Fibroblast of skin of right quadriceps (primary cell): ENCODE measurements around the gene AANAT.

ENCODE experiments used
- DNase-seq: peaks from one replicate; pipeline ENCODE4 v3.0.0-alpha.2; 2013

Gene AANAT

GRCh38 chr17:76469076-76469990 lies 1.9 kb downstream of the AANAT start:
- DNase-seq = no peak

GRCh38 chr17:76469991-76470739 lies 2.8 kb downstream of the AANAT start:
- no peak for DNase-seq

DNA sequence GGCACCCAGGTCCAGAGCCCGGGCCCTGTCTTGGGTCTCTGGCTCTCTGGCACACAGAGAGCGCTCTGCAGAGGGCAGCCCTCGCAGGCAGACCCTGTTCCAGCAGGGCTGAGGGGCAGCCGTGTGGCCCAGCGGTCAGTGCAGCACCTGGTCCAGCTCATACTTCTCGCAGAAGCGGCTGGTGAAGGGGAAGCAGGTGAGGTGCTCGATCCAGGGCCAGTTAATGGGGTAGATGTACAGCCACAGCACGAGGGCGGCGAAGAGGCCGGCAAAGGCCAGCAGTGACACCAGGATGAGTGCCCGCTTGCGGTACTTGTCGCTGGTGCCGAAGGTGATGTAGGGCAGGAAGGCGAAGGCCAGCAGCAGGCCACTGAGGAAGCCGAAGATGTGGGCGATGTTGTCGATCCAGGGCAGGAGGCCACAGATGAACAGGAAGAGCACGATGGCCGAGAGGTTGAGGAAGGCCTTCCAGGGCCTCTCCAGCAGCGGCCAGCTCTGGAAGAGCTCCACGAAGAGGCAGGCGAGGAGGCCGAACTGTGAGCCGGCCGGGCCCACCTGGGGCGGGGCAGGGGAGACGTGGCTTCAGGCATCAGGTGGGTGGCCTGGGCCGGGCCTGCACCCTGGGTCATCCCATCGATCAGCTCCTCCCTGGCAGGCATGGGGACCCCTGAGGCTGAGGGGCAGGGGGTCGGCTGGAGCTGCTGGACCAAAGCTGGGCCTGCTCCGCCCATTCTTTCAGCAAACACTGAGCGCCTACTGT lies 4.3 kb downstream of the AANAT start:
- DNase-seq = no peak

- DNase-seq = no peak
Measured at GRCh38 chr17:76472258-76472645, 4.8 kb downstream of the AANAT start.

- DNase-seq = no peak
Measured at GRCh38 chr17:76472726-76473125, 5.3 kb downstream of the AANAT start.

- DNase-seq = no peak
Measured at GRCh38 chr17:76473541-76473985, 6.2 kb downstream of the AANAT start.

DNA sequence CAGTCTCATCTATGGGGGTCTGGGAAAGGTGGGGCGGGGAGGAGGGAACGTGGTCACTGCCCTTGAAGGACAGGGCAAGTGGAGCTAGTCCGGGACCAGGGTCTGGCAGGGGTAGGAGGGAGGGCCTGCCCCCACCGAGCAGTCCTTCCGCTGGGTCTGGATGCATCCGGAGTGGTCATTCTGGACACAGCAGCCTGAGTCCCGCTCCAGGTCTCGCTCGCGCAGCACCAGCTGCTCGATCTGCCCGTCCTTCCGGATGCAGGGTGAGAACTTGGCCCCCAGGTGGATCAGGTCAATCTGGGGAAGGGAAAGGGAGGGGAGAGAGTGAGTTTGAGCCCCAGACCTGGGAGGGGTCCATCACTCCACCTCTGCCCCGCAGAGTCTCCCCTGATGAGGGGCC lies 6.8 kb downstream of the AANAT start:
- DNase-seq = no peak

GRCh38 chr17:76474894-76475293 lies 7.5 kb downstream of the AANAT start:
- no peak for DNase-seq

DNA sequence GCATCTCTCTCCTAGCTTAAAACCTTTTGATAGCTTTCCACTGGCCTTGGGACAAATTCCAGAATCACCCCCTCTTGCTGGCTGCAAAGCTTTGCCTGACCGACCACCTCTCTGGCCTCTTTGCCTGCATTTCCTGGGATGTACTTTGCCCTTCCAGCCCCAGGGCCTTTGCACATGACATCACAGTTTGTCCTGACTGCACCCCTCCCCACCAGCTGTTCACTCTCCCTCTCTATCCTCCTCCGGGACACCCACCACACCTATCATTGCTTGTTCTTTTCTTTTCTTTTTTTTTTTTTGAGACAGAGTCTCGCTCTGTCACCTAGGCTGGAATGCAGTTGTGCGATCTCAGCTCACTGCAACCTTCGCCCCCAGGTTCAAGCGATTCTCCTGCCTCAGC lies 7.9 kb downstream of the AANAT start:
- DNase-seq = no peak

DNA sequence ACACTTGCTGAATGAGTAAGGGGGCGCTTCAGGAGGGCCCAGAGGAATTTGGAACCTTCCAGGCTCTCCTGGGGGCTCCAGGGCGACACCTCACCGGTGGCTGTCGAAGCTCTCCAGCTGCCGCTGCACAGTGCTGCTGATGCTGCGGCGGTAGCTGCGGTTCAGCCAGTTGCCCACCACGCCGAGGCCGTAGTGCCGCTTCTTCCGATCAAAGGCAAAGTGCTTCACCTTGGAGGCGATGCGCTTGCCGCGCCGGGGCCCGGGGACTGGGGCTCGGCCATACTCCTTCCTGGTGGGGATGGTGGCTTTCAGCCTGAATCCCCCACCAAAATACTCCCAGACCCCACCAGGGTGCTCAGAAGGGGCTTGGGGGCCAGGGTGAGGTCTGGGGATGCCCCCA lies 9.3 kb downstream of the AANAT start:
- DNase-seq = no peak

DNA sequence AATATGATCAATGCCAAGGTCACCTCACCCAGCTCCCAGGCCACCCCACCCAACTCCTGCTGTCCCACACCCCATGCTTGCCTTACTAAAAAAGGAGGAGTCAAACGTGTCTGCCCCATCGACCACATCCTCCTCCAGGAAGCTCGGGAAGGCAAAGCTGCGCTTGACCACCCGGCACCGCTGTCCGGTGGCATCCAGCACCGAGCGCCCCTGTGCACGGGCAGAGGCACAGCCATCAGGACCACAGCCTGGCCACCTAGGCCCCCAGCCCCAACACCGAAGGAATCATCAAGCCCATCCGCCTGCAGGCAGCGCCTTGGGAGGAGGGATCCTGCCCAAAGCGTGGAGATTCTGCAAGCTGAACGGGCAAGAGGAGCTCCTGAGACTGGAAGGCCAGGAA lies 10.2 kb downstream of the AANAT start:
- DNase-seq = no peak

DNA sequence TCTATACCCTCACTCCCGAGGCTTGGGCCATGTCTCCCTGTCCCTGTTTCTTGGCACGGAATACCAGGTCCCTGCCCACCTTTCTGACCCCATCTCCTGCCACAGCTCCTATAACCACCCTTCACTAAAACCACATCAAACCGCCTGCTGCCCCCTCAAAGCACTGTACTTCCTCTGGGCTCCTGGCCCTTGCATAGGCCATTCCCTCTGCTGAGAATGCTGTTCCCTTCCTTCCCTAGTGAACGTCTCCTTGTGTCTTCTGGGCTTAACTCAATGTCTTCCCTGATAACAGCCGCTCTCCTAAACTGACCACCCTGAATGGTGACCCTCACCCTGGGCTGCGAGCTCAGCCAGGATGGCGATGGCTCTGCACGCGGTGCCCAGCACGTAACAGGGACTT lies 10.7 kb downstream of the AANAT start:
- DNase-seq = no peak

GRCh38 chr17:76478730-76479514 lies 11.5 kb downstream of the AANAT start:
- no peak for DNase-seq

- DNase-seq = no peak
Measured at GRCh38 chr17:76479515-76480060, 12.2 kb downstream of the AANAT start.

- peak; percentile 31 for DNase-seq
Measured at GRCh38 chr17:76480632-76481031, 13.2 kb downstream of the AANAT start.

- DNase-seq = no peak
Measured at GRCh38 chr17:76481071-76481655, 13.8 kb downstream of the AANAT start.

GRCh38 chr17:76484228-76484725 lies 16.9 kb downstream of the AANAT start:
- no peak for DNase-seq

GRCh38 chr17:76485569-76485968 lies 18.2 kb downstream of the AANAT start:
- no peak for DNase-seq

GRCh38 chr17:76487451-76488192 lies 20.2 kb downstream of the AANAT start:
- no peak for DNase-seq

DNA sequence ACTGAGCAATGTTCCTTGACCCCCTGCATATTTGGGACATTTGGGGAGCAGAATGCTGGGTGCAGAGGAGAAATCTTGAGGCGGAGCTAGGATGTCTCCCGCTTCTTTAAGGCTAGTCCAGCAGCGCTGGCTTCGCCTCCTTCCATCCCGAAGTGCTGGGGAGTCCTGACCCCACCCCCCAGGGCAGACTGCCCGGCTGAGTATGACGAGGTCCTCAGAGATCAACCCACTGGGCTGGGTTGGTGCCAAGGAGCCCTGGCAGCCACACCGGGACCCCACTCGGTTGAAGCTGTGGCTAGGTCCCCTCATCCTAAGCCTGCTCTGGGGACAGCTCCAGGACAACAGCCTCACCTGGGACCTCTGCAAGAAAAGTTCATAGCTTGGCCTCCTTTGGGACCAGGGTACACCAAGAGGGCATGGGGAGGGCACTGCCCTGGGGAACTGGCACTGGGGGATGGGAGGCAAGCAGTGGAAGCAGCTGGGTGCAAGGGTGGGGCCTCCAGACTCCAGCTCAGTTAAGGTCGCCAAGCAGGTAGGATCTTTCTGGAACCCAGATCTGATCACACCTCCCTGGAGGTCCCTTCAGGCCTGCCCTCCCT lies 22.8 kb downstream of the AANAT start:
- no peak for DNase-seq
